Stimulated activated CD8-positive, alpha-beta memory T cell treated with anti-CD3 and anti-CD28 coated beads, Interleukin-12 subunit alpha, Interleukin-12 subunit beta, amount 100 ng/mL, for 4 hours (primary cell): ENCODE data around the gene C22orf31.
A peak's percentile ranks its signal among the peaks of the same experiment; 100 is the strongest.
"Not testable (repeated sequence)": the region's sequence is repeated elsewhere in the genome, so short reads cannot be mapped to it uniquely, and the experiment has no call there.

Experiments used
- DNase-seq: peaks from one replicate; pipeline ENCODE4 v3.0.0-alpha.2; 2020; ENCODE audit warnings: low read depth

The C22orf31 gene

DNA sequence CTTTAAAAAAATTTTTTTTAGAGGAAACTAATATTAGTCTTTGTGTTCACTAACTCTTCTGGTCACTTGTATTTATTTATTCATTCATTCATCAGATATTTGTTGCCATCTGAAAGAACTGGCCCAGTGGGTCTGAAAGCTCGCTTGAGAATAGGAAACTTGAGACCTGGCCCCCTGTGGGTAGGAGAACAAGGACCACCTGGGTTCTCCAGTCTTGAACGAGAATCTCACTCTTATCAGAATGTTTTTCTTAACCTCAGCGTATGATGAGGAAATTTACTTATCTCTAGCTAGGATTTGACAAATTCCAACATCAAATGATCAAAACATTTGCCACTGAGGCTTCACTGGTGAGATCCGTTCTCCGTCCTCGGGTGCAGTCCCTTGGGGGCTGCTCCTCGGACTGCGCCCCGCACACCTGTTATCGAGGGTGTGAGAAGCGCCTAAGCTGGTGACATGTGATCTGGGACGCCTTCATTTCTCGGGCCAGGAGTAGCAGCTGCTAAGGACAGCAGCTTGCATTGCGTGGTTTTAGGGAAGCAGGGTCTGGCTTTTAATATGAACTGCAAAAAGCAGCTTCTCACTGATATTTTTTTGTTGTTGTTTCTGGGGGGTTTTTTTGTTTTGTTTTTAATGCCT is 6.3 kb downstream of the C22orf31 start:
- no peak for DNase-seq

DNA sequence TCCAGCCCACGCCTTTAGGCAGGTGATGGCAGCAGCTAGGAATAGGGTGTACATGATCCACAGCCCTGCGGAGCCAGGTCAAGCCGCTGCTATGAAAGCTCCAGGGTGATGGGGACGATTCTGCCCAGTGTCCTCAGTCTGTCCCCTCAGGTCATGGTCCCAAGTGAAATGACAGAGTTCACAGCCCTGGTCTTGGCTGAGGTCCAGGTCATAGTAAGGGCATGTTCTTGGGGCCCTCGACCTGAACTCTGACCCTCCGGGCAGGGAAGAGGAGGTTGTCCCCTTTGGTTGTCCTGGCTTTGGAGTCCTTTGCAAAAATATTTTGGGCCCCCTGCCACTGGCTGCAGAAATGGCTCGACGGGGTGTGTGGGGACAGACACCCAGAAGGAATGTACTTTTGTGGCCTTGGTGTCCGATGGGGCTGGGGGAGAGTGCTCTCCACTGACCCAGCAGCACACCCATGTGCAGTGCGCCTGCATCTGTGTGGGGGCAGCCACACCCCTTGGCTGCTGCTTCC is 7.3 kb downstream of the C22orf31 start:
- DNase-seq = no peak

DNA sequence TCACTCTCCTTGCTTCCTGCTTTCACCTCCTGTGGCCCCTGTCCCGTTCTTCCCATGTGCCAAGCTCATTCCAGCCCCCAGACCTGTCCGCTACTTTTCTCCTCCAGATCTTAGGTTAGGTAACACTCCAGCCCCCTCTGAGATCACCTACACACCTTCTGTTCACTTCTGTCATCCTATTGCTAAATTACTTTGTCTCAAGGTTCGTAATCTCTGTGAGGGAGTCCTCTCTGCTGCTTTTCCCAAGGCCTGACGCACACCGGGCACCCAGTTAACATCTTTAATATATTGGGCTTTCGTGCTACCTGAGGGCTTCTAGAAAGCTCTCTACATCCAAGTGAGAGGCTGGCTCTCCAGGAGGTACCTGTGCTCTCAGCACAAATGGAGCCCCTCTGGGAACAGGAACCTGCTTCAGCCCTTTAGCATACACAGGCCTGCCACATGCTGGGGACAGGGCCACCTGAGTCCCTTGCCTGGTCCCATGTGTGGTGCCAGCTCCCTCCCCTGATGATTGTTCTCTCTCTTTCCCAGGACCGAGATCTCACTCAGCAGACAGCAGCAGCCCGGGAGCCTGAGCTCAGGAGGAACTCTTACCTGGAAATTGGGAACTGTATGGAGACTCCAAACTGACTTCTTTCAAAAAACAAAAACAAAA is 8.5 kb downstream of the C22orf31 start:
- no peak for DNase-seq

DNA sequence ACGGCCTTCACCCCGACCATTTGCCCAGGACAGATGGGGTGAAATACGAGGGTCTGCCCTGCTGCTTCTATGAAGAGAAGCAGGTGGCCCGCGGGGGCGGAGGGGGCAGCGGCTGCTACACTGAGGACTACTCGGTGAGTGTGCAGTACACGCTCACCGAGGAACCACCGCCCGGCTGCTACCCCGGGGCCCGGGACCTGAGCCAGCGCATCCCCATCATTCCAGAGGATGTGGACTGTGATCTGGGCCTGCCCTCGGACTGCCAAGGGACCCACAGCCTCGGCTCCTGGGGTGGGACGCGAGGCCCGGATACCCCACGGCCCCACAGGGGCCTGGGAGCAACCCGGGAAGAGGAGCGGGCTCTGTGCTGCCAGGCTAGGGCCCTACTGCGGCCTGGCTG is 11.2 kb downstream of the C22orf31 start:
- no peak for DNase-seq

DNA sequence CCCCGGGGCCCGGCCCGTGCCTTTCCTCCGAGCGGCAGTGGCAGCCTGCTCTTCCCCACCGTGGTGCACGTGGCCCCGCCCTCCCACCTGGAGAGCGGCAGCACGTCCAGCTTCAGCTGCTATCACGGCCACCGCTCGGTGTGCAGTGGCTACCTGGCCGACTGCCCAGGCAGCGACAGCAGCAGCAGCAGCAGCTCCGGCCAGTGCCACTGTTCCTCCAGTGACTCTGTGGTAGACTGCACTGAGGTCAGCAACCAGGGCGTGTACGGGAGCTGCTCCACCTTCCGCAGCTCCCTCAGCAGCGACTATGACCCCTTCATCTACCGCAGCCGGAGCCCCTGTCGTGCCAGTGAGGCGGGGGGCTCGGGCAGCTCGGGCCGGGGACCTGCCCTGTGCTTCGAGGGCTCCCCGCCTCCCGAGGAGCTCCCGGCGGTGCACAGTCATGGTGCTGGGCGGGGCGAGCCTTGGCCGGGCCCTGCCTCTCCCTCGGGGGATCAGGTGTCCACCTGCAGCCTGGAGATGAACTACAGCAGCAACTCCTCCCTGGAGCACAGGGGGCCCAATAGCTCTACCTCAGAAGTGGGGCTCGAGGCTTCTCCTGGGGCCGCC is 11.9 kb downstream of the C22orf31 start:
- DNase-seq = no peak

DNA sequence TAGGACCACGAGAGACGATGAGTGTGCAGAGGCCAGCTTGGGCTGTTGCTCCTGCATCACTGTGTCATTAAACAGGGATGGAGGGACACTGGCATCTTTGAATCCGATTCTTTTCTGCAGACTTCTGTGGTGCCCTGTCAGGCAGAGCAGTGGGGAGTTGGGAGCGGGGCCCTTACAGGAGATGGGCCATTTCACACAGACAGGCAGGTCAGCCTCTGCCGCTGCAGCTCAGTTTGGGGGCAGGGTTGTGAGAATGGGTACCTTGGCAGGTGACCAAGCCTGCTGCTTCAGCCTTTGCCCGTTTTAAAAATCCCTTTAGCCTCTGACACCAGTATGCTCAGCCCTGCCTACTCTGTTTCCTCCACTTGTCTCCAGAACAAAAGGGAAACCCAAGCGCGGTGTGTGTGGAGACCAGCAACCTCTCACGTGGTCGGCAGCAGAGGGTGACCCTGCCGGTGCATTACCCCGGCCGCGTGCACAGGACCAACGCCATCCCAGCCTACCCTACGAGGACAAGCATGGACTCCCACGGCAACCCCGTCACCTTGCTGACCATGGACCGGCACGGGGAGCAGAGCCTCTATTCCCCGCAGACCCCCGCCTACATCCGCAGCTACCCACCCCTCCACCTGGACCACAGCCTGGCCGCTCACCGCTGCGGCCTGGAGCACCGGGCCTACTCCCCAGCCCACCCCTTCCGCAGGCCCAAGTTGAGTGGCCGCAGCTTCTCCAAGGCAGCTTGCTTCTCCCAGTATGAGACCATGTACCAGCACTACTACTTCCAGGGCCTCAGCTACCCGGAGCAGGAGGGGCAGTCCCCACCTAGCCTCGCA is 12.6 kb downstream of the C22orf31 start:
- no peak for DNase-seq

DNA sequence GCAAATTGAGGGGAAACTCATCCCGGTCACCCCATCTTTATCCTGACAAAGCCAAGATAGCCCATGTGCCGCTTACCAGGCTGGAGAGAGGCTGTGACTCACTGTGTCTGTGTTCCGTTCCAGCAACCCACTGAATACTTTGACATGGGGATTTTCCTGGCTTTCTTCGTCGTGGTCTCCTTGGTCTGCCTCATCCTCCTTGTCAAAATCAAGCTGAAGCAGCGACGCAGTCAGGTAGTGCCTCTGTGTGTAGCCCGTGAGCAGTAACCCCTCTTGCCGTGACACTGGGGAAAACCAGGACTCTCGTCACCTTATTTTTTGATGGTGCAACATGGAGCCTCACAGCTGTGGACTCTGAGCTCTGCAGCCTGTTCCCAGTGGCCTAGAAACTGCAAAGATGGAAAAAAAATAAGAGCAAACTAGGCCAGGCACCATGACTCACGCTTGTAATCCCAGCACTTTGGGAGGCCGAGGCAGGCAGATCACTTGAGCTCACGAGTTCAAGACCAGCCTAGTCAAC is 16.9 kb downstream of the C22orf31 start:
- no peak for DNase-seq

DNA sequence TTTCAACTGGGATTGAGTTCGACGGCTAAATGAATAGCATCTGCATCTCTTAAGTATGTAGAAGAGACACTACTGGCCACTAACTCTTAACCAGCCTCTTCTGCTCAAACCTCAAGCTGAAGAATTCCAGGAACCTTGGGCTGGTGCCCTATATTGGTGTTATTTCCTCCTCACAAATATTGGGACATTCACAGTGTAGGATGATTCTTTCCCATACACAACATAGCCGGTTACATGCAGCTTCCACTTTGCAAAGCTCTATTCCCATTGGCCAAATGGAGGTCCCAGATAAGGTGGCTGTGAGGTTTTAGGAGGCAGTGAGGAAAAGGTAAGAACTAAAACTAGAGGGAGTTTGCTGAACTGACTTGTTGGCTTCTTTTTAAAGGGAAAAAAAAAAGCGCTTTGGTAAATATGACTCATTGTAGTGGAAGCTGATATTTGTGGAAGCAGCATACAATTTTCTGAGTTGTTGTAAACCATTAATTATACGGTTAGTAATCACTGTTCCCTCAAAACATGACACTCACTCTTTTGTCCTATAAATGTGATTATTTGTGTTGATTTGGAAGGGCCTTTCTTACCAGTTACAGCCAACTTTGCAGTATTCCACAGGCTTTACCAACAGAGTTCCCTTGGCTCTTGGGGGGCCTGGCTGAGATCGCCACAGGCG is 17.6 kb downstream of the C22orf31 start:
- DNase-seq = no peak

DNA sequence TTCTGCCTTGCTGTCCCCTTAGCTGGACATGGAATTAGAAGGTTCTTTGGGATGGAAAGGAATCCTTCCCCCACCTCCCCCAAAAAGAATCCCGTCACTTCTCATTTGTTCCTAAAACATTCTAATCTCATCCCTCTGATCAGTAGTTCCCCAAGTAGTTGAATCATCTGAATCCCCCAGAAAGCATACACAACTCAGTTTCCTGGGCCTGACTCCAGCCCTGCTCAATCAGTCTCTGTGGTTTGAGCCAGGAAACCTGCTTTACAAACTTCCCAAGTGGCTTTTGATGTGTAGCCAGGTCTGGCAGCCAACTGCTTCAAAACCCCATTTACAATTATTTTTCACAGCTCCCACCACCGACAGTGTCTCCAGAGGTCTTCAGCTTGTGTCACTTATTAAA is 20.2 kb downstream of the C22orf31 start:
- DNase-seq = no peak

DNA sequence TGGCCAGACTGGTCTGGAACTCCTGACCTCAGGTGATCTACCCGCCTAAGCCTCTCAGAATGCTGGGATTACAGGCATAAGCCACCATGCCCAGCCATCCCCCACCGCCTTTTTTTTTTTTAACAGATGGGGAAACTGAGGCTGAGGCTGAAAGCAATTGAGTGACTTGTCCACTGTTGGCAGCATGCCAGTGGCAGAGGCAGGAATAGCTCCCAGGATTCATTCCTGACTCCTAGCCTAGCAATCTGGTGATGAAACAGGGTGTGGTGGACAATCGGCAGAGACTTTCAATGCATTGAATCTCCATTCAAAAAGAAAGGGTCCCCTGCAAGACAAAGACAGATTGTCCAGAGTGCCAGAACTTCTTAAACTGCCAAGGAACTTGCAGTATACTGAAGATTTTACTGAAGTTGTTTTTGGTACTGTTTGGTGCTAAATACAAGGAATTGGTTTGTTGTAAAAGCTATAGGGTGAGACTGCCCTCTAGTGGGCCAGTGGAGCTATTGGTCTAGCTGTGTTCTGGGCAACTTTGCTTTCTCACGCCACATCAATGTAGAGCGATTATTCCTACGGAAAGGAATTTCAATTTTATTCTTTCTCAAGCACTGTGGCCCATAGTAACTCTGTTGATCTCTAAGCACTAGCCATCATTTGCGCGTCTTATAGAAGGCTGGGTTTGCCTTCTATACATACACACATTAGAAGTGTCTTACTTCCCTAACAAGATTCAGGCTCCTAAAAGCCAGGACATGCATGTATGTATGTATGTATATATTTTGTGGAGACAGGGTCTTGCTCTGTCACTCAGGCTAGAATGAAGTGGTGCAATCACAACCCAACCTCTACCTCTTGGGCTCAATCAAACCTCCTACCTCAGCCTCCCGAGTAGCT is 21.0 kb downstream of the C22orf31 start:
- DNase-seq = peak; percentile 17

DNA sequence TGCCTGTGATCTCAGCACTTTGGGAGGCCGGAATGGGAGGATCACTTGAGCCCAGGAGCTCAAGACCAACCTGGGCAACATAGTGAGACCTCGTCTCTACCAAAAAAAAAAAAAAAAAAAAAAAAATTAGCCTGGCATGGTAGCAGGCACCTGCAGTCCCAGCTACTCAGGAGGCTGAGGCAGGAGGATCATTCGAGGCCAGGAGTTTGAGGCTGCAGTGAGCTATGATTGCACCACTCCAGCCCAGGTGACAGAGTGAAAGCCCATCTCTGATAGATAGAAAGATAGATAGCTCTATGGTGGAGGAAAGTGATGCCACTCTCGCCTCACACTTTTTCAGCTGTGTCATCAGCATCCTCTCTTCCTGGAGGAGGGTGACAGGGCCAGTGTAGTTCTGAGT is 21.9 kb downstream of the C22orf31 start:
- DNase-seq = not testable (repeated sequence)

DNA sequence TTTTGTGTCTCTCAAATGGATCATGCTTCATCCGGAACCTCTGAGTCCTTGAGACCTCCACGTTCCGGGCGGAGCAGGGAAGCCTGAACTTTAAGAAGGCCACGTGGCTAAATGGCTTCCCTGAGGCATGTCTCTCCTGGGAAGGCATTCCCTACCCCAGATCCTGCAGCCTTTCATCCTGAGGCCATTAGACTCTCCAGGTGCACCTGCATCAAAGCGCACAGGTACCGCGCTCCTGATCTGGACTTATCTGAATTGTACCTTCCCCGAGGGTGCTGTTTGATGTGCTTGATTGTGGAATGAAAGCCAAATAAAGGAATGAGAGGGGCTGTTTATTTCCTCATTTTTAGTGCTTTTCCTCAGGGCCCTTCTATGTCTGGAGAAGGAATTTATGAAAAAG is 22.5 kb downstream of the C22orf31 start:
- DNase-seq = no peak

DNA sequence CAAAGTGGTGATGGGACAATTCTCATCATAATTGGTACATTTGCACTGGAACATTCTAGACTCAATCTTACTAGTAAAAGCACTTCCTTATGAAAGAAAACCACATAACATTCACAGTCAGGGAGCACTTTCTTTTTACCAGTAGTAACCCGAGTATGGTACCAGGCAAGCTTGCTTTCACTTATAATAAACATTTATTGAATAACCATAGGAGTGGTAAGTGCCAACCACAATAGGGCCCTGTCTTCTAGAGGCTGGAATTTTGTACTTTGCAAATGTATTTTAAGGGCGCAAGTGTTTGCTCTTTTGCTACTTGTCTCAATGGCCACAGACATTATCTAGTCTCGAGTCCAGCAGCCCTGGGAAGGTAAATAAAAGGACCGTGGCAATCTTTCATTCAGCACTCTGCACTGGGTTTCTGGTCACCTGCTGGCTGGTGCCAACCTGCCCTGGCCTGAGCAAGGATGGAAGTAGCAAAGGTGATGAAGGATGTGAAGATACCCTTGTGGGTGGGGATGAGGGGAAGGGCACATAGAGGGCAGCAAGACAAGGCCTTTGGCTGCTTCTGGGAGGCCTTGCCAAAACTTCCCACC is 24.2 kb downstream of the C22orf31 start:
- DNase-seq = no peak

DNA sequence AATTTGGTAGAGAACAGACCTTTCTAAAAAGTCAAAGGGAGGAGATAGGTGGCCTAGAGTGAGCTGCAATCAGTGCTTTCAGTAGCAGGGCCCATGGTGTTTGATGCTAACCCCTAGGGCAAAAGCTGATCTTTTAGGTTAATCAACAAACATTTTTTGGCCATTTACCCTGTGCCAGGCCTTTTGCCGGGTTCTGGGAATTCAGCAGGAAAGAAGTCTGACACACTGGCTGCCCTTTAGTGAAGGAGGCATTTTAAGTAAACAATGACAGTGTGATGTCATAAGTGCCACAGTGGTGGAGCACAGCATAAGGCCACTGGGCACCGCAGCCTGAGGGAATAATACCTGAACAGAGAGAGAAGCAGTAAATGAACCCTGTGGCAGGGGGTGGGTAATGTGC is 29.0 kb downstream of the C22orf31 start:
- no peak for DNase-seq

DNA sequence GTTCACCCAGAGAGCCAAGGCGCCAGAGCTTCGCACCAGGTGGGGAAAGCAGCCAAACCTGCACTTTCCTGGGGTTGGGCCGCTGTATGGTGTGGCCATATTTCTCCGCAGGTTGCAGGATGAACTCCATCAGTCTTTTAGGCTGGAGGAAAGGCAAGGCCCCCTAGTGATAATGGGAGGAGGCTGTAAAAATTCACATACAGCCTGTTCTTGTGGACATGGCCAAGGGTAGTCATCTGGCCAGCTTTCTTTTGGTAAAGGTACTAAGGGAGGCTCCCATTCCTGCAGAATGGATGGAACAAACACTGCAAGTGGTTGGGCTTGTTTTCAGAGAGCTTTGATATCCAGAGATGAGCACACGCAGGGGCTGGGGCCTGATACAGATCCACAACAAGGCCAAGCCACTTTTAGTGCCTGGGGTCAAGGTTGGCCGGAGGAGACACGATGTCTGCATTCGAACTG is 29.6 kb downstream of the C22orf31 start:
- DNase-seq = no peak

DNA sequence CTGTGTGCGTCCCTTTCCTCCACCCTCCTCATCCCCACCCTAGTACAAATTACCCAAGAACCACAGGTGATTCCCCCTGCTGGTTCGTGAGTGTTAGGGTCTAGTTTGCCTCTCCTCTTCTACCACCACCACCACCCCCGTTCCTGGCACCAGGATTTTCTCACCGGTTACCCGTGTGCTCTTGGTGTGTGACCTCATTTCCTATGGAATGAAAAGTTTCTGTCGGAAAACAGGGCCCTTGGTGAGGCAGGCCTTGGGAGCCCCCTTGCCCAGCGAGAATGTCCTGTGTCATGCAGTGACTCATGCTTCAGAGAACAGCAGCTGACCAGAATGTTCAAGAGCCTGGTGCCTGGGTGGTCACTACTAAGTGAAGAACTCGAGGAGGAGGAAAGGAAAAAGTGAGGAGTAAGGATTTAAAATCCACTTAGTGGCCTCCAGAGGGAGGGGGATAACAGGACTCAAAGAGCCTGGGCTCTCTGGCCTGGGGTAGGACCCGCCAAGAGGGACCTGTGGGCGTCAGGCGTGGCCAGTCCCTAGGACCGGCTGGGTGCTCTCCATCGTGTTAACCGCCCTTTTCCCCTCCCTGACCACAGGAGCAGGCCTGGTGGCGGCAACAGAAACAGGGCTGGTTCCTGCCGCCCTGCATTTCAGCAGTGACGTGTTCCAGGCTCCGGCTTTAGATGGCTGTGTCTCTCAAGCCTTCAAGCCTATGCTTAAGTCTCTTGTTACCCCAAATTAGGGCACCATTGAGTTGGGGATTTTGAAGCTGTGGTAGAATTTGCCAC is 30.2 kb downstream of the C22orf31 start:
- no peak for DNase-seq

DNA sequence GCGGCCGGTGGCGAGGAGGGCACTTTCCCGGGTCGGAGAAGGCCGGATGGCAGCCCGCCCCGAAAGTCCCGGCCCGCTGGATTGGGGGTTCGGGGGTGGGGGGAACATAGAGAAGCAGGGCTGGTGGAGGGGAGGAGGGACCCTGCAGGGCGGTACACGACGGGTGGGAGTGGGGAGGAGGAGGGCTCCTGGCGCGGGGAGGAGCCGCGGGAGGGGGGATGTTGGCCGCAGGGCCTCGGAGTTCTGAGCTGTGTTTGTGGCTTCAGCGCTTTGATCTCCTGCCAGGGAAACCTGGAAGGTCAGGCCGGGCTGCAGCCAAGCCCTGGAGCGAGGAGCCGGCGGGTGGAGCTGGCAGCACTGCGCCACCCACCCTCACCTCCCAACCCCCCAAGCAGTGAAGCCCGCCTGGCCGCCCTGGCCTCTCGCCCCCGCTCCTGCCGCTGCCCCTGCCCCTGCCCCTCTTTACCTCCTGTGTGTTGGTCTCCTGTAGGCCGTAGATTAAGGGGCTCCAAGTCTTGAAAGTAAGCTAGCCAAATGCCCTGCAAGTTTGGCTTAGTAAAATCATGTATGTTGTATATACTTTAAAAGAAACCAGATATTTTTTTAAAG is 30.9 kb downstream of the C22orf31 start:
- no peak for DNase-seq

DNA sequence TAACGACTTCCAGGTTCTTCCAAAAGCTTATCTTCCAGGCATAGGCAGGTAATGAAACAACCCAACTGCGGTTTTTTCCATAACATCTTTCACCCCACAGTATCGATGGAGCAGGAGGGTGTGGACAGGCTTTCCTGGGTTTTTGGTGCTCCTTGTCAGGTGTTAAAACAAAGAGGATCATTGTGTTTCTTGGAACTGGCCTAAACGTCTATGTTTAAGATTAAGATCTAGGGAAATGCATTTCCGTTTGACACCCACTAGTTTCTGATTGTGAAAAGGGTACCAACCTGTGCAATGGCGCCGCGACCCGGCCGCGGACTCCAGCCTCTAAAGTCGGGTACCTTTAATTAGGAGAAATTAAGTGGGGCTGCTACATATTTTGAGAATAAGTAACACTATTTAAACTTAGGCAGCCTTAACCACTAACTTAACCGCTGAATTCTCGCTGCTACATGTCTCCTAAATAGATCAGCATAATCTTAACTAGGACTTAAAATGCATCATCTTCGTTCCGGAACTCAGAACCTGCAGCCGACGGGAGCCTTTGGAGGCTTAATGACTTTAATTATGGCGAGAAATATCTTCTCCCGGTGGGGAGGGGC is 31.5 kb downstream of the C22orf31 start:
- DNase-seq = no peak
